Activated CD4-positive, alpha-beta T cell treated with anti-CD3 and anti-CD28 coated beads, Interleukin-10, Interleukin-2, amounts not matched to agents 100 ng/mL and 50 ng/mL, durations not matched to agents 16 hours and 8 hours (primary cell): Measurements from ENCODE around the gene C12orf56.

ENCODE experiments used
- DNase-seq: peaks from one replicate; pipeline ENCODE4 v3.0.0-alpha.2; 2020

Gene C12orf56

DNA sequence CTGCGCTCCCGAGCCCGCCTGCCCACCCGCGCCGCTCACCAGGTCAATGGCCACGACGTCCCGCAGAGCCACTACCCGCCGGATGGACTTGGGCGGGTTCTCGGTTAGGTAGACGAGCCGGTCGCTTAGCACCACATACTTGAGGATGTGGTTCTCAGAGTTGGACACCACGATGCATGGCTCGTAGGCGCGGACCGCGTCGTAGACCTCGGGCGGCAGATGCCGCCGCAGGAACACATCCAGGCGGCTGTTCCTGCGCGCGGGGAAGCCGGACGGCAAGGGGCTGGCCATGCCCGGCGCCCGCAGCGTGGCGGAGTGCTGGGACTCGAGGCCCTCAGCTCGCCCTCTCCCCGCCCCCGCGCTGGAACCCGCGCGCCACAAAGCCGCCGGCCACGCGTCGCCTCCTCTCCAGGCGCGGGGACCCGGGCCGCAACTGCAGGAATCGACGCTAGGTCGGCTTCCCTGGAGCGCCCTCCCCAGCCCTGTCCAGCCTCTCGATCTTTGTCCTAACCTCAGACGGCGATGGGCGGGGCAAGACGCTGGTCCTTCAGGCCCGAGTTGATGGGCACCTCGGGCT, at the start of gene C12orf56:
Gene C12orf56 (minus strand): TSS at position 484 of the 577 bp plus-strand sequence. CDS start 193 bp downstream, at position 291.
- peak; percentile 19 for DNase-seq

GRCh38 chr12:64440100-64440499, 49.5 kb upstream of the C12orf56 start:
- no peak for DNase-seq

DNA sequence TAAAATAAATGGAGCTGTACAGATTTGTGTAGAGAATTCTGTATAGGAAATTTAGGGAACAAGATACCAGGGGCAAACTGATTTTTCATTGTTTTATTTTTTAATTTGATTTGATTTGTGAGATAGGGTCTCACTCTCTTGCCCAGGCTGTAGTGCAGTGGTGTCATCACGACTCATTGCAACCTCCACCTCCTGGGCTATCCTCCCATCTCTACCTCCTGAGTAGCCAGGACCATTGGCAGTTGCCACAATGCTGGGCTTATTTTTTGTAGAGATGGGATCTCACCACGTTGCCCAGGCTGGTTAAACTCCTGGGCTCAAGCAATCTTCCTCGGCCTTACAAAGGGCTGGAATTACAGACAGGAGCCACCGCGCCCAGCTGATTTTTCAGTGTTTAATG, 43.4 kb upstream of the C12orf56 start:
- DNase-seq: no peak

- DNase-seq: no peak
These were observed 41.2 kb upstream of the C12orf56 start for GRCh38 chr12:64431791-64432190.

GRCh38 chr12:64430886-64431285, 40.3 kb upstream of the C12orf56 start:
- DNase-seq: no peak

GRCh38 chr12:64428956-64429355, 38.4 kb upstream of the C12orf56 start:
- DNase-seq: no peak

DNA sequence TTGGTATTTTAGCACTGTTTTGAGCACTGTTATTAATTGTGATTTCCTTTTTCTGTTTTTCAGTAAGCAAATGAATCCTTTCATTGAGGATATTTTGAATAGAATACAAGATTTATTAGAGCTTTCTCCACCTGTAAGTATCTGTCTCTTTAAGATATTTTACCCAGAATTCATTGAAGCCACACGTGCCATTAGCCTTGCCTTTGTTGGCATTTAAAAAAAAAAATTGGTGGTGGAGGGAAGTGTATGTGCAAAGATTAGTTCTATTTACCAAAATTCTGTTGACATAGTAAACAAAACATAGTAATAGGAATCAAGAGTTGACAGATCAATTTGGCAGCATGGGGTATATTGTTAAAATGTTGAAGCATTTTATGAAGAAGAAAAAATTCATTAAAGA, 37.4 kb upstream of the C12orf56 start:
- no peak for DNase-seq

DNA sequence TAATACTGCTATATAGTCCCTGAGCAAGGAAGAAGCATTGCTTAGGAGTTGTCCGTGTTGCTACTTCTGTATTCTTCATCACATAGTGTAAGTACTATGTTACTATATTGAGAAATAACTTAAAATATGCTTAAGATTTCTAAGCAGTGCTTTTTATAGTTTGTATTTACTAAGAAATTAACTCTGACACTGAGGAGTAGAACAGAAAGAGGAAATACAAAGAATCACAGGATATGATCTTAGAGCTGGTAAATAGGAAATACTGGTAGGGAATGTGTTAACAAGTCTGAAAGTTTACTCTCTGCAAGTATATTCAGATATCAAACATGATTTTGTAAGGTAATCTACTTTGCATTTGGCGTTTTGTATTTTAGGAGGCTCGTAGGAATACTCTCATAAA, 29.1 kb upstream of the C12orf56 start:
- DNase-seq: no peak

DNA sequence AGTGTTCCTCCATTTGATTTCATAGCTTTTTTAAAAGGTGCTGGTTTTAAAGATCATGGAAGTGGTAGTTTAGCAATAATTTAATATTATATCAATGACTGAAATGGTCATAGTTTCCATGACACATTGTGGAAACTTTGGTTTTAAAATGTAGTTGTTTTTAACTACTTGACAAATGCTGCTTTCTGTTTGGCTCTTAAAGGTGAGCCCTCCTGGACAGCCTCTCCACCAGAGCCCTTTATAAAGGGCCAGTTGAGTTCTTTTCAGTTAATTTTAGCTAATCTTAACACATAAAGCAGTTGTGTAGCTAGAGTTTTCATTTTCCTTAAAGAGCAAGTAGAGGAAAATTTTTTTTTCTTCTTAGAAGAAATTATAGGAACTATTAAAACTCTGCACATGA, 27.7 kb upstream of the C12orf56 start:
- DNase-seq: no peak

GRCh38 chr12:64413884-64414283, 23.3 kb upstream of the C12orf56 start:
- DNase-seq: no peak

- no peak for DNase-seq
These were observed 21.9 kb upstream of the C12orf56 start for GRCh38 chr12:64412459-64412858.

- no peak for DNase-seq
These were observed 20.9 kb upstream of the C12orf56 start for GRCh38 chr12:64411427-64411826.

DNA sequence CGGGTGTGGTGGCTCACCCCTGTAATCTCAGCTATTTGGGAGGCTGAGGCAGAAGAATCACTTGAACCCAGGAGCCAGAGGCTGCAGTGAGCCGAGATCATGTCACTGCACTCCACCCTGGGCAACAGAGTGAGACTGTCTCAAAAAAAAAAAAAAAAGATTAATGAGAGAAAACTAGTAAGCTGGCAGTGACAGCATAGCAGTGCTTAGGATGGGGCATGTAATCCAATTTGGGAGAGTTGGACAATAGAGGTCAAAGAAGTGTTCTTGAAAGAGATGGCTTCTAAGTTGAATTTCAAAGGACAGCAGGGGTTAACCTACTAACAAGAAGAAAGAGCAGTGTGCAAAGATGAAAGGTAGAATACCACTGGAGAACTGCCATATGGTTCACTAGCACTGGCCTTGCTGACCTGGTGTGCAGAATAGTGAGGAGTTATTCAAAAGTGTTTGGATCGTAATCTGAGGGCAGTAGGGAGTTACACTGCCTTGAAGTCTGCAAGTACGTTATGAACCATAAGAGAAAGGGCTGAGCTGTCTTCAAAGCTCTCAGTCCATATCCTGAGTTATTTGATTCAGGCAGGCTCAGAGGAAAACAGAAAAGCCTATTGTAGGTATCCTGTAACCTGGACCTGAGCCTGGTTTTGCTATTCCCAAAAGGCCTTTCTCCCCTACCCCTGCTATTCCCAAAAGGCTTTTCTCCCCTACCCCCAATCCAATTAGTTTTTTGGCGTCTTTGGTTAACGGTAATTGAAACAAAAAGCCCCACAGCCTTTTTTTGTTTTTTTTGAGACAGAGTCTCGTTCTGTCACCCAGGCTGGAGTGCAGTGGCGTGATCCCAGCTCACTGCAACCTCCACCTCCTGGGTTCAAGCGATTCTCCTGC, 17.0 kb upstream of the C12orf56 start:
- DNase-seq: no peak

- DNase-seq: peak; percentile 84
These were observed 14.1 kb upstream of the C12orf56 start for GRCh38 chr12:64404470-64405256.

DNA sequence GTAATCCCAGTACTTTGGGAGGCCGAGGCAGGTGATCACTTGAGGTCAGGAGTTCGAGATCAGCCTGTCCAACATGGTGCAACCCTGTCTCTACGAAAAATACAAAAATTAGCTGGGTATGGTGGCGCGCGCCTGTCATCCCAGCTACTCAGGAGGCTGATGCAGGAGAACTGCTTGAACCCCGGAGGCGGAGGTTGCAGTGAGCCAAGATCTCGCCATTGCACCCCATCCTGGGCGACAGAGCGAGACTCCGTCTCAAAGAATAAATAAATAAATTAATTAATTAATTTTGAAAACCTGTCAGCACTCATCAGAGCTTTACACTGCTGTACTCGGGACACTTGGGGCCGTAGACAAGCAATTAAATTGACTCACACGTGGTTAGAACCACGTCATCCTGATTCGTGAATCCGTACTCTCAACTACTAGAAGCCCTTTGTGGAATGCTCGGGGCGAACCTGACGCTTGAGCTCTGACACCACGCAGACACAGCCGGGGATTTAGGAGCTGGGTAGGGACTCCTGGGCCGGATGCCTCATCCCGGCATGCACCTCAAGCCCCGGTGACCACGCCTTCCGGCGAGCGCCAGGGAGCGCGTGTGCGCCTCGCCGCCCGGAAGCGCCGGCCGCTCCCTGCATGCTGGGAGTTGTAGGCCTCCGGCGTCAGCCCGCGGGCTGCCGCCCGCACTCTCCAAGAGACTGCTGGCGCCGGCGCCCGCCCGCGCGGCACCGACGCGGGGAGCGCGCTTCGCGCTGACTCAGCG, 13.3 kb upstream of the C12orf56 start, which contains the start of gene XPOT:
Gene XPOT (plus strand): TSS at position 686 of the 763 bp plus-strand sequence. CDS start 5,644 bp downstream, outside the sequence.
- peak; percentile 98 for DNase-seq

GRCh38 chr12:64402181-64402580, 11.6 kb upstream of the C12orf56 start:
- DNase-seq: no peak

DNA sequence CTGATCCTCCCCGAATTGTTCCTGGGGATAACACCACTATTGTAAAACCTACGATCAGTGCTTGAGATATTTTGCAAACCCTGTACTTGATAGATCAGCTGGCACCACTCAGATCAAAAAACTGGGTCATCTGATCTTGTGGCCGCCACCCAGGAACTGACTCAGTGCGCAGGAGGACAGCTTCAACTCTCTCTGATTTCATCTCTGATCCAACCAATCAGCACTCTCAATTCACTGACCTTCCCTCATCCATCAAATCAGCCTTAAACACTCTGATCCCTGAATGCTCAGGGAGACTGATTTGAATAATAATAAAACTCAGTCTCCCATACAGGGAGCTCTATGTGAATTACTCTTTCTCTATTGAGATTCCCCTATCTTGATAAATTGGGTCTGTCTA, 9.5 kb upstream of the C12orf56 start:
- peak; percentile 66 for DNase-seq

DNA sequence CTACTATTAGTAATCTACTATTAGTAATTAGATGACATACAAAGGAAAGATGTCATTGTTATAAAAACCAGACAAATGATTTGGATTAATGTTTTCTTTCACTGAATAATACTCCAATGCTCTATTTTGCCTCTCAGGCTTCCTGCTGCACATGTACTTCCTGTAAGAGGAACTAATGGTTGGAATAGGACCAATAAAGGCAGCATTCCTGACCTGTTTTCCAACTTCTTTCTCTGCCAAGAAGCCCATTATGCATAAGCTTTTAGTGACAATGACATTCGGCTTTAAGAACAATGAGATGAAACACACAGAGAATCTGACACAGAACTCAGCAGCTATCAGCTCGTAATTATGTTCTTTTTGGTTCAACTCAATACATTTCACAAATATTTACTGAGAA, 5.2 kb upstream of the C12orf56 start:
- DNase-seq: no peak

GRCh38 chr12:64392221-64392620, 1.7 kb upstream of the C12orf56 start:
- no peak for DNase-seq

DNA sequence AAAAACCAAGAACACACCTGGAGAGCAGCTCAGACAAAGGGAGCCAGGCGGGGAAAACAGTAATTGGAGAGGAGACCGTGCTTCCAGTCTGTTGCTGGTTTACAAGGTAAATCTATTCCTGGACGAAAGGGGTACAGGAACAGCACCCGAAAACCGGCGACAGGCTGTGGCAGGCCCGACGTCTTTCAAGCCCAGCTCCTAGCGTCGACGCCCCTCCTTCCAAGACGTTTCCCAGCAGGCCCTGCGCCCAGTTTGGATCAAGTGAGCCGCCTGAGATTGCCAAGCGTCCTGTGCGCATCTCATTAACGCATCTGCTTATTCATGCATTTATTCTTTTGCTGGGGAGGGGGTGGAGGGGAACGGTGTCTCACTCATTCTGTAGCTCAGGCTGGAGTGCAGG, 1.4 kb downstream of the C12orf56 start:
- DNase-seq: no peak

DNA sequence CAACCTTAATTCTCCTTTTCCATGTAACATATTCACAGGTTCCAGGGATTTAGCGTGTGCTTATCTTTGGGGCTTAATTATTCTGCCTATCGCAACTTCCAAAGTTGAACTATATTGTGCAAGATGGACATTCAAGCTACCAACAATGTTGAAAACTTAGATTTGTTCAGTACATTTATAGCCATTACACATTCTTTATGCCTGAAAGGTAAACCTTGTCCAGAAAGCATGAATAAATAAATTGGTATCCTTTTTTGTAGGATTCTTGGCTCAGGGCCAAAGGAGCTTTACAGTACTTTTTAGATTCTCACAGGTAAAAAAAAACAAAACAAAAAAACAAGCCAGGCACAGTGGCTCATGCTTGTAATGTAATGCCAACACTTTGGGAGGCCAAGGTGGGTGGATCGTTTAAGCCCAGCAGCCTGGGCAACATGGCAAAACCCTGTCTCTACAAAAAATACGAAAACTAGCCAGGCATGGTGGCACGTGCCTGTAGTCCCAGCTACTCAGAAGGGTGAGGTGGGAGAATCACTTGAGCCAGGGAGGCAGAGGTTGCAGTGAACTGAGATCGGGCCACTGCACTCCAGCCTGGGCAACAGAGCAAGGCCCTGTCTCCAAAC, 3.3 kb downstream of the C12orf56 start:
- no peak for DNase-seq

DNA sequence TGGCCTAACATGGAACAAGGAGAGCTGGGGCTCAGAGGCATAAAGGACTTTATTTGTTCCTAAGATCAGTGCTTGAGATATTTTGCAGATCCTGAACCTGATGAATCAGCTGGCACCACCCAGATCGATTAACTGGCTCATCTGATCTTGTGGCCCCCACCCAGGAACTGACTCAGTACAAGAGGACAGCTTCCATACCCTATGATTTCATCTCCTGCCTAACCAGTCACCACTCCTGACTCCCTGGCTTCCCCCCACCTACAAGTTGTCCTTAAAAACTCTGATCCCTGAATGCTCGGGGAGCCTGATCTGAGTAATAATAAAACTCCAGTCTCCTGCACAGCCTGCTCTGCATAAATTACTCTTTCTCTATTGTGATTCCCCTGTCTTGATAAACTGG, 5.1 kb downstream of the C12orf56 start:
- peak; percentile 55 for DNase-seq
